ENCODE data around the gene FRMD4B. TPM values are rescaled to one million over a fixed set of nuclear protein-coding genes. Genes with fewer than 3 reads are reported as not detected.

FRMD4B gene
- total RNA-seq, 6 donors from 2014 or later = 48.0 to 136 (median 62.8) TPM

DNA sequence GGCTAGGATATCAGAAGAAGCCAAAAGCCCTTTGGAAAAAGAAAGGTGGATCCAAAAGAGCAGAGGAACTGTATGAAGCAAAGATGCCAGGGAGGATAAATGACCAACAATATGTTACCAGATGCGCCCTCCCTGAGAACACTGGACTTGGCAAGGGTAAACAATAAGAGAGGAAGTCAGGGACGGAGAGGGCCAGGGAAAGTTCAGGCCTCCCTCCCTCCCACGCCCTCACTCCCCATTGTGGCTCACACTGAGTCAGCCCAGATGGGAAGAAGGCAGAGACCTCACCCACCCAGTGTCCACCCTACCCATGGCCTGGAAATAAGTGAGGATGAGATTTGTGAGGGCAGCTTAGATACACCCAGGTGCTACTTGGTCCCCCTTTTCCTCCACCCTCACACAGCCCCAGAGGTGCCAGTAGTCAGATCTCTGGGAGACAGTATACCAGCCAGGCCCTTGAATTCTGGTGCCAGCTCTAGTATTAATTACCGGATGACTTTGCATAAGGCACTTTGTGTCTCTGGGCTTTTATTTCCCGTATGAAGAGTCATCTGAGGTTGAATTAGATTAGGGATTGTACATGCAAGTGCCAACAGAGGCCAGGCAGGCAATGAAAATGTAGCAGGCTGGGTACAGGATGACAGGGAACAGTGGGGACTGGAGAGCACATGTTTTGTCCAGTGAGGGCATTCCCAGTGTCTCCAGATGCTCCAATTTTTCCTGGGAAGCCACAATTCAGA is 35.1 kb upstream of the FRMD4B start:
- Histone ChIP-seq H3K27ac (peak overlapping the region; percentile 16 to 71 (median 52)), H3K4me1 (peaks cover 10 to 19% (median 15%) of the 10 kb centered on the region in 4 donors), H3K9me3 (no peaks in the 10 kb centered on the region), H3K27me3 (no peaks in the 10 kb centered on the region), H3K4me3 (no peak overlapping the region), H3K36me3 (no peaks in the 10 kb centered on the region)
- DNase-seq = peak in 1 of 2 donors; percentile 48
- peak; percentile 62 to 77 for ATAC-seq (ENCODE audit: low FRiP score in 2 of 2)
- TF ChIP-seq POLR2AphosphoS5 (IDR thresholded peaks at IDR 0.05) = peak in 1 of 2 donors; percentile 64
- no peak for TF ChIP-seq POLR2A (IDR thresholded peaks at IDR 0.05)
- no peak for TF ChIP-seq CTCF (IDR thresholded peaks at IDR 0.05)
- TF ChIP-seq EP300 (IDR thresholded peaks at IDR 0.05) = peak in 1 of 4 donors; percentile 3
- WGBS, 2 donors = 48 to 55% methylated on average over 5 of the region's 5 CpGs

- H3K27ac ChIP-seq = no peak overlapping the region
- ATAC-seq (ENCODE audit: low FRiP score in 2 of 2) (no peak), DNase-seq (no peak)
- no peaks in the 10 kb centered on the region for H3K36me3 ChIP-seq
- H3K9me3 ChIP-seq = no peaks in the 10 kb centered on the region
- H3K27me3 ChIP-seq = no peaks in the 10 kb centered on the region
- no peak overlapping the region for H3K4me3 ChIP-seq
- no peak for TF ChIP-seq POLR2AphosphoS5 (IDR thresholded peaks at IDR 0.05)
- TF ChIP-seq CTCF (IDR thresholded peaks at IDR 0.05) = no peak
- no peak for TF ChIP-seq POLR2A (IDR thresholded peaks at IDR 0.05)
- no peak for TF ChIP-seq EP300 (IDR thresholded peaks at IDR 0.05)
- H3K4me1 ChIP-seq = peaks cover 10 to 19% (median 15%) of the 10 kb centered on the region in 4 donors
- WGBS, 2 donors = 77 to 100% methylated on average over 3 of the region's 3 CpGs
These were observed 33.4 kb upstream of the FRMD4B start for GRCh38 chr3:69419276-69419675.

DNA sequence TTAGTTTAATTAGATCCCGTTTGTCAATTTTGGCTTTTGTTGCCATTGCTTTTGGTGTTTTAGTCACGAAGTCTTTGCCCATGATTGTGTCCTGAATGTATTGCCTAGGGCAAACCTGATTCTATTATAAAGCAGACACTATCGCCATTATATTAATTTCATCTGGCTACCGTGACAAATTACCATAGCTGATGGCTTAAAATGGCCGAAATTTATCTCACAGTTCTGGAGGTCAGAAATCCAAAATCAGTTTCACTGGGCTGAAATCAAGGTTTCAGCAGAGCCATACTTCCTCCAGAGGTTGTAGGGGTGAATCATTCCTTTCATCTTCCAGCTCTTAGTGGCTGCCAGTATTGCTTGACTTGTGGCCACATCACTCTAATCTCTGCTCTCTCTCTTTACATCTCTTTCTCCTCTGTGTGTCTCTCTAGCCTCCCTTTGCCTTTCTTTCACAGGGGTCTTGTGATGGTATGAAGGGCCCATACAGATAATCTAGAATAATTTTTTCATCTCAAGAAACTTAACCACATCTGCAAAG is 31.7 kb upstream of the FRMD4B start:
- Histone ChIP-seq H3K36me3 (no peaks in the 10 kb centered on the region), H3K9me3 (no peaks in the 10 kb centered on the region)
- WGBS, 2 donors = 96 to 98% methylated on average over 5 of the region's 5 CpGs

GRCh38 chr3:69413551-69414207 is 27.8 kb upstream of the FRMD4B start:
- Histone ChIP-seq H3K36me3 (no peaks in the 10 kb centered on the region), H3K27ac (no peak overlapping the region), H3K9me3 (no peaks in the 10 kb centered on the region), H3K4me1 (peaks cover 12 to 24% (median 17%) of the 10 kb centered on the region in 4 donors), H3K27me3 (no peaks in the 10 kb centered on the region), H3K4me3 (no peak overlapping the region)
- ATAC-seq (ENCODE audit: low FRiP score in 2 of 2) = no peak
- WGBS, 2 donors = 54 to 70% methylated on average over 9 of the region's 9 CpGs
- no peak for DNase-seq
- TF ChIP-seq CTCF (IDR thresholded peaks at IDR 0.05) (no peak), POLR2AphosphoS5 (IDR thresholded peaks at IDR 0.05) (no peak), EP300 (IDR thresholded peaks at IDR 0.05) (no peak), POLR2A (IDR thresholded peaks at IDR 0.05) (no peak)

More for the DNA sequence above, 31.7 kb upstream of the FRMD4B start:
- peaks cover 10 to 19% (median 15%) of the 10 kb centered on the region in 4 donors for H3K4me1 ChIP-seq
- H3K4me3 ChIP-seq = no peak overlapping the region
- no peak overlapping the region for H3K27ac ChIP-seq
- ATAC-seq (ENCODE audit: low FRiP score in 2 of 2) (no peak), DNase-seq (no peak)
- TF ChIP-seq CTCF (IDR thresholded peaks at IDR 0.05) (no peak), POLR2AphosphoS5 (IDR thresholded peaks at IDR 0.05) (no peak), EP300 (IDR thresholded peaks at IDR 0.05) (no peak), POLR2A (IDR thresholded peaks at IDR 0.05) (no peak)
- H3K27me3 ChIP-seq = no peaks in the 10 kb centered on the region

Measured in upper lobe of left lung (tissue), 6 donors.